GM12891 (cell line): ENCODE results near the gene FABP6.
"Not testable (repeated sequence)": the region's sequence is repeated elsewhere in the genome, so short reads cannot be mapped to it uniquely, and the experiment has no call there.

Source experiments
- DNase-seq: peaks from one replicate; pipeline ENCODE4 v3.0.0; 2011; ENCODE audit warnings: low spot score; ENCODE audit not compliant: insufficient read length
- FAIRE-seq: peaks from 2 replicates; lab custom pipeline; 2011; peaks lifted over from hg19 to GRCh38; lab: Jason Lieb, UNC
- PAX5 ChIP-seq: IDR thresholded peaks from 2 replicates; pipeline ENCODE4 v1.6.1; 2011; ENCODE audit warnings: low read length, moderate library complexity, mild to moderate bottlenecking; ENCODE audit not compliant: insufficient read depth, severe bottlenecking
- POLR2A ChIP-seq: IDR thresholded peaks from 2 replicates; pipeline ENCODE4 v1.6.1; 2011; ENCODE audit warnings: low read depth, low read length, control low read depth
- POLR2AphosphoS5 ChIP-seq: IDR thresholded peaks from 2 replicates; pipeline ENCODE4 v1.6.1; 2011; ENCODE audit warnings: low read depth, low read length, control low read depth
- POU2F2 ChIP-seq: IDR thresholded peaks from 2 replicates; pipeline ENCODE4 v1.6.1; 2011; ENCODE audit warnings: low read depth, mild to moderate bottlenecking, control low read depth, low read length, moderate library complexity
- SPI1 ChIP-seq: IDR thresholded peaks from 2 replicates; pipeline ENCODE4 v1.6.1; 2011; ENCODE audit warnings: low read depth, low read length, control low read depth
- TAF1 ChIP-seq: IDR thresholded peaks from 2 replicates; pipeline ENCODE4 v1.6.1; 2011; ENCODE audit warnings: low read depth, low read length, control low read depth

Gene FABP6

DNA sequence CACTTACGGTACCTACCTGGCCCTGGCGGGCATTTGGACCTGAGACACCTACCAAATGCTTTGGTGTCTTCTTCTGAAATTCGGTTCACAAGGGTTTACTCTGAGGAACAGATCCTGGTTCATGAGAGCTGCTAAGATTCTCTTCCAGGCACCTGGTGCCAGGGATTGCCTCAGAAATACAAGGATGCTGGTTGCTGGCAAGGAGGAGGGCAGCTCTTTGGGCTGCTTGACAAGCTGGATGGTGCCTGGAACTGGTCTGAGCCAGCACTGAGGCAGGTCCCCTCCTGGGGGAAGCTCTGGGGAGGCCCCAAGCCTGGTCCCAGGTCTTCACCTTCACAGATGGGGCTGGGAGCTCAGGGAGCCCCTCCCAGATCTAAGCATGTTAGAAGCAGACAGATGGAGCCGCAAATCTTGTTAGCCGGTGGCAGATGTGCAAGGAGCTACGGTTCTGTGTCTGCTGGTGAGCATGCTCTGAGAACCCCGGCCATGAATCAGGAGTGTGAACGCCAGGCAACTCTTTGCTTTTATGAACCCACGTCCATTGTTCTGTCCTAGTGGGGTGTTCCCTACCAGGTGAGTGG lies 16.3 kb downstream of the FABP6 start:
- TF ChIP-seq POLR2A (no peak), POLR2AphosphoS5 (no peak), SPI1 (no peak), PAX5 (no peak), TAF1 (no peak), POU2F2 (no peak)
- FAIRE-seq, result no peak
- DNase-seq, result no peak

DNA sequence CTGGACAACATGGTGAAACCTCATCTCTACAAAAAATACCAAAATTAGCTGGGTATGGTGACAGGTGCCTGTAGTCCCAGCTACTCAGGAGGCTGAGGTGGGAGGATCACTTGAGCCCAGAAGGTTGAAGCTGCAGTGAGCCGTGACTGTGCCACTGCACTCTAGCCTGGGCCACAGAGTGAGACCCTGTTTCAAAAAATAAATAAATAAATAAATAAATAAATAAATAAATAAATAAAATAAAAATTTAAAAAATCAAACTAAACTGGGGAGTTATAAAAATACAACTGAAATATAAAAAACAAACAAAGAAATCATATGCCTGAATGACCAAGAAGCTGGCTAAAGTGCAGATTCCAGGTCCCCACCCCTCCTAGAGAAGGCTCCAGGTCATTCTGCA lies 20.3 kb downstream of the FABP6 start:
- not testable (repeated sequence) for FAIRE-seq, DNase-seq

DNA sequence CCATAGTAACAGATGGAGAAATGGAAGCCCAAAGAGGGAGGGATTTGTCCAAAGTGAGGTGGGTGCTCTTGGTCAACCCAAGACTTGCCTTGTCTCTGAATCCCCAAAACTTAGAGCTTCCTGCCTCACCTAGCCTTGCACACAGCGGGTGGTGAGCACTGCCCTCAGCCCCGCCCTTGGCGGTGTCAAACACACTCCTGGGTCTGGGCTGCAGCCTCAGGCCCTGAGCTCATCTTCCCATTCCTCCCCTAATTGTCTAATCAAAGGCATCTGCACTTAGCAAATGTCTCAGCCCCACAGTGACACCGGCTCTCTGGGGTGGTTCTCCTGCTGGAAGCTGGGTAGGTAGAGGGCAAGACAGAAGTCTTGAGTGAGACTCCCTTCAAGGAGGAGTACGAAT lies 20.9 kb downstream of the FABP6 start:
- DNase-seq (no peak), FAIRE-seq (no peak)
- TF ChIP-seq POU2F2 (no peak), PAX5 (no peak), SPI1 (no peak), TAF1 (no peak), POLR2AphosphoS5 (no peak), POLR2A (no peak)

DNA sequence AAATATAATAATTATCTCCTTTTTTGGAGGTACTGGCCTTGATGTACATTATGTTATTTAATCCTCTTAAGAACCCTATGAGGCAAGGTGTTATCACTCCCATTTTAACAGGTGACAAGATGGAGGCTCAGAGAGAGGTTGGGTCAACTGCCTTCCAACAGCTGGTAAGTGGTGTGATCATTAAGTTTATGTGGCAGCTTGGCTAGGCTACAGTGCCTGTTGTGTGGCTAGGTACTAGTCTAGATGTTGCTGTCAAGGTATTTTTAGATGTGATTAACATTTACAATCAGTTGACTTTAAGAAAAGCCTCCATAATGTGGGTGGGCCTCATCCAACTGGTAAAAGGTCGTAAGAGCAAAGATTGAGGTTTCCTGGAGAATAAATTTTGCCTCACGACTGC lies 21.5 kb downstream of the FABP6 start:
- DNase-seq (no peak), FAIRE-seq (no peak)
- TF ChIP-seq POLR2A (no peak), POLR2AphosphoS5 (no peak)

DNA sequence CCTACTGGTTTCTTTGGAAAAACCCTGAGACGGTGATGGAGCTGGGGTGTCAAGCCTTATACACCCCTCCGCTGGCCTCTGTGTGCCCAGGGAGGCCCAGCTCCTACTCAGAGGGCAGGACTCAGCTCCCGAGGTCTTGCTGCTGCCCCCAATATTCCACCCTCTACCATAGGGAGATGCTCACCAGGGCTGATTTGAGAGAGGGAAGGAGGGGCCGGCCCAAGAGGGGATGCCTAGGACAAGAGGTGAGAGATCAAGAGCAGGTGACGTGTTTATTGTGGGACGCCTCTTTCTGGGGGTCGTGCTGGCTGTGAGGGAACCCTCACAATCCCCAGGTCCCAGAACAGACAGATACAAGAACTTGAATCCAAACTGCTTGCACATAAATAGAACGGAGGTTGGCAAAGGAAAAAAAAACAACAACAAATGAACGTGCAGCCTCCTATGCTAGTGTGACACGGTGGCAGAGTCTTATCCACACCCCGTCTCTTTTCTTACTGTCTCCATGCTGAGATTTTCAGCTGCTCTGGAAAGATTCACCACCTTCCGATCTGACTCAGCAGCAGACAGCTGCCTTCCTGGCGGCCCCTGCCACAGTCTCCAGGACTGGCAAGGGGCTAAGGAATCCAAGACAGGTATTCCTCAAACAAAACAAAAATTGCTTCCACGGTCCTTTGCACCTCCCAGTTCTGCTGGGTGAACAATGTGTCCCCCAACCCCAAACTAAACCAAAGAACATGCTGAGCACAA lies 22.3 kb downstream of the FABP6 start:
- no peak for DNase-seq
- TF ChIP-seq POLR2AphosphoS5 (no peak), POU2F2 (no peak), TAF1 (no peak), SPI1 (no peak), POLR2A (no peak), PAX5 (no peak)
- no peak for FAIRE-seq

DNA sequence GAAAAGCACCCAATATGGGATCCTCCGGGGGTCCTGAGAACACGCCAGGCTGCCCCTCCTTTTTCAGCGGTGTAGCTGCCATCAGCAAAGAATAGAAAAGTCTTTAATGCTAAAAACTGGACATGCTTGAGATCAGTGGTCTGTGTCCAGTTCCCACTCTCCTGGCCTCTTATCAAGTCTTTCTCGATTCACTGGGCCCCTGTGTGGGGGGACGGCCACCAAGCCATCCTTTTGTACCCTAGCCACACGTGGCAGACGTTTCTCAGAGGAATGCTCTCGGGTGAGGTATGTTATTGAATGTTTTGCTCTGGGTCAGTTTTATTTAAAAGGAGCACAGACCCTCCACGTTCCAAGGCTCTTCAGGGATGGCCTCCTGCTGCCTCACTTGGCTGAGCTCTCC lies 23.6 kb downstream of the FABP6 start:
- FAIRE-seq, result no peak

DNA sequence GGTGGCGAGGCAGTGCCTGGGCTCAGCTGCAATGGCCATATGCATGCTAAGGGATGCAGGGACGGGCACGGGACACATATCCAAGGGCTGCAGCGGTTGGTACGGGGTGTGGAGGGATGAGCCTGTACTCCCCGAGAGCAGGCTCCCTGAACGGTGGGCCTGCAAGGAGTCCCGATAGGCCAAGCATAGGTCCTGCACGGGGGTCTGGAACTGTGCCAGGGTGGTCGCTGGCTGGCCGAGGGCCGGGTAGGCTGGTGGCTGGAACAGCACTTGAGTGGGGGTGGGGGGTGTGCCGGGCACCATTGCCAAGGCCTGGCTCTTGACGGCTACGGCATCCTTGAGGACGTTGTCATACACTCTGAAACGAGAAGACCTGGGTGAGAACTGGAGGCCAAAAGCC lies 24.1 kb downstream of the FABP6 start:
- DNase-seq, result no peak
- FAIRE-seq, result no peak
- TF ChIP-seq TAF1 (no peak), PAX5 (no peak), POLR2AphosphoS5 (no peak), POLR2A (no peak), POU2F2 (no peak), SPI1 (no peak)

More for the DNA sequence above, 23.6 kb downstream of the FABP6 start:
- no peak for DNase-seq
- TF ChIP-seq POU2F2 (no peak), POLR2A (no peak), POLR2AphosphoS5 (no peak), PAX5 (no peak), SPI1 (no peak), TAF1 (no peak)

DNA sequence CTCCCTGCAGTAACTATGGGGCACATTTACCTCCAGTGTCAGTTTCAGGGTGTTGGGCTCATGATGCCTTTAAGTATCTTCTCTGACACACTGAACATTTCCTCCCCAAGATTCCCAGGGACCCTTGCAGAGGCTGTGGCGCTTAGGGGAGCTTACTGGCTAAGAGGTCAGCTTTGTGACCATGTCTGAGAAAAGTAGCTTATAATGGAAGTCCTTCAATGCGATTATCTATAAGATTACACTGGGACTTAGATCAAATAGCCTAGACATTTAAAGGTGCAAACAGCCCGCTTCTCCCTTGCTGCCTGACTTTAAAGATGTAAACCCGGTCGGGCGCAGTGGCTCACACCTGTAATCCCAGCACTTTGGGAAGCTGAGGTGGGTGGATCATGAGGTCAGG lies 25.4 kb downstream of the FABP6 start:
- TF ChIP-seq SPI1 (no peak), POLR2A (no peak), POLR2AphosphoS5 (no peak), PAX5 (no peak), TAF1 (no peak), POU2F2 (no peak)
- no peak for FAIRE-seq

DNA sequence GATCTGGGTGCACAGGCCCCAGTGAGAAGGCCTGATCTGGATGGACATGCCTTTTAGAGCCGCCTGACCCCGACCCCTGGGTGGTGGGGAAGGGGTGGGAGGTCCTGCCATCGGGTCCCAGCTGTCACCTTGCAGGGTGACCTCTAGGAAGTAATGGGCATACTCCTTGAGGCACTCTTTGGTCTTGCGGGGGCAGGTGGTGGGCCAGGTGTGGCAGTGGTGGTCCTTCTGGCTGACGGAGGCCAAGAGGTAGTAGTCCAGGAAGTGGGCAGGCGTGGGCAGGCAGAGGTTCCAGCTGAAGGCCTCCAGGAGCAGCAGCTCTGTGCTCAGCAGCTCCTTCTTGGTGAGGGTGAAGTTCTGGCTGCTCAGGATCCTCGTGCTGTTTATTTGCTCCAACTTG lies 30.0 kb downstream of the FABP6 start:
- FAIRE-seq (no peak), DNase-seq (no peak)
- TF ChIP-seq SPI1 (no peak), TAF1 (no peak)

More for the DNA sequence above, 25.4 kb downstream of the FABP6 start:
- DNase-seq, result no peak

DNA sequence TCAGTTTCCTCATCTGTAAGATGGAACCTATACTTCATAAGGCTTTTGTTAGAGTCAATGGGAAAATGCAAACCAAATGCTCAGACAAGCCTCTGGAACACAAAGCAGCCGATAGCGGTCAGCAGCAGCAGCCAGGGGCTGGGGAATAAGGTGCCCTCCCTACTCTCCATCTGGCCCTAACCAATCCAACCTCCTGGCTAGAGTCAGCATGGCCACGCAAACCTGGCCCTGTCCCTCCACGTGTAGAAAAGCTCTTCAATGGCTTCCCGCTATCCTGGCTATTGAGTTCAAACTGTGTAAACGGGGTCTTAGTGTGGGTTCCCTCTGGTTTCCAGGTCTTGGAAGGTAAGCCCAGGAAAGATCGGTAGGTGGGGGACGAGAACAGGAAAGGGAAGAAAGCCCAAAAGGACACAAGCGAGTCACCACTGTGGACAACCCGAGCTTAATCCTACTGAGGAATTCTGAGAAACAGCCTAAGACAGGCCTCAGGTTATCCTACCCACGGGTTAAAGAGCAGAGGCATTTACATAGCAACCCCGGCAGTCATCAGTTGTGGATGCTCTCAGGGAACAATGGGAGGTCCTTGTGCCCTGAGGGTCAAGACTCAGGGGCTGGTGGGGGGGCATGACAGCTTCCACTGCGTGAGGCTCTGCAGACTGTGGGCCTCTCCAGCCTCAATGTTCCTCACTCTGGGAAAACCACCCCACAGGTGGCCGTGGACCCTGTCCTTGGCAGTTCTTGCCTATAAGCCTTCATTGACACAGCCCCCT lies 30.9 kb downstream of the FABP6 start:
- DNase-seq (no peak), FAIRE-seq (no peak)
- no peak for TF ChIP-seq SPI1
- TF ChIP-seq PAX5, result no peak
- TF ChIP-seq POLR2A, result no peak
- no peak for TF ChIP-seq POLR2AphosphoS5
- TF ChIP-seq TAF1, result no peak
- TF ChIP-seq POU2F2, result no peak
